GM10847 (cell line): Measurements from ENCODE around the gene IER5.

Experiments
- POLR2A ChIP-seq: IDR thresholded peaks from 2 replicates; pipeline ENCODE4 v1.6.1; 2011; ENCODE audit not compliant: insufficient read length; ENCODE audit errors: extremely low read depth

Gene IER5

GRCh38 chr1:181102841-181103240, 14.3 kb downstream of the IER5 start:
- TF ChIP-seq POLR2A: no peak

GRCh38 chr1:181103399-181103798, 14.9 kb downstream of the IER5 start:
- TF ChIP-seq POLR2A: no peak

GRCh38 chr1:181104042-181104789, 15.7 kb downstream of the IER5 start:
- TF ChIP-seq POLR2A: no peak

- no peak for TF ChIP-seq POLR2A
Observed at GRCh38 chr1:181104790-181105133, 16.3 kb downstream of the IER5 start.

GRCh38 chr1:181105134-181106021, 16.9 kb downstream of the IER5 start:
- no peak for TF ChIP-seq POLR2A

- TF ChIP-seq POLR2A: no peak
Observed at GRCh38 chr1:181106022-181106312, 17.5 kb downstream of the IER5 start.

- TF ChIP-seq POLR2A: no peak
Observed at GRCh38 chr1:181106479-181106878, 18.0 kb downstream of the IER5 start.

- TF ChIP-seq POLR2A: no peak
Observed at GRCh38 chr1:181107711-181108110, 19.2 kb downstream of the IER5 start.

GRCh38 chr1:181108304-181108867, 19.9 kb downstream of the IER5 start:
- TF ChIP-seq POLR2A: no peak

- TF ChIP-seq POLR2A: no peak
Observed at GRCh38 chr1:181110013-181110412, 21.5 kb downstream of the IER5 start.

GRCh38 chr1:181111559-181111958, 23.1 kb downstream of the IER5 start:
- TF ChIP-seq POLR2A: no peak

- TF ChIP-seq POLR2A: no peak
Observed at GRCh38 chr1:181112071-181112929, 23.8 kb downstream of the IER5 start.

GRCh38 chr1:181113059-181113641, 24.6 kb downstream of the IER5 start:
- no peak for TF ChIP-seq POLR2A

- TF ChIP-seq POLR2A: no peak
Observed at GRCh38 chr1:181114574-181115367, 26.3 kb downstream of the IER5 start.
